ENCODE results near the gene FMNL3. TPM values are rescaled to one million over a fixed set of nuclear protein-coding genes. Genes with fewer than 3 reads are reported as not detected.

Gene FMNL3
- total RNA-seq, 2 donors from 2014 or later: 16.6 to 27.9 TPM

DNA sequence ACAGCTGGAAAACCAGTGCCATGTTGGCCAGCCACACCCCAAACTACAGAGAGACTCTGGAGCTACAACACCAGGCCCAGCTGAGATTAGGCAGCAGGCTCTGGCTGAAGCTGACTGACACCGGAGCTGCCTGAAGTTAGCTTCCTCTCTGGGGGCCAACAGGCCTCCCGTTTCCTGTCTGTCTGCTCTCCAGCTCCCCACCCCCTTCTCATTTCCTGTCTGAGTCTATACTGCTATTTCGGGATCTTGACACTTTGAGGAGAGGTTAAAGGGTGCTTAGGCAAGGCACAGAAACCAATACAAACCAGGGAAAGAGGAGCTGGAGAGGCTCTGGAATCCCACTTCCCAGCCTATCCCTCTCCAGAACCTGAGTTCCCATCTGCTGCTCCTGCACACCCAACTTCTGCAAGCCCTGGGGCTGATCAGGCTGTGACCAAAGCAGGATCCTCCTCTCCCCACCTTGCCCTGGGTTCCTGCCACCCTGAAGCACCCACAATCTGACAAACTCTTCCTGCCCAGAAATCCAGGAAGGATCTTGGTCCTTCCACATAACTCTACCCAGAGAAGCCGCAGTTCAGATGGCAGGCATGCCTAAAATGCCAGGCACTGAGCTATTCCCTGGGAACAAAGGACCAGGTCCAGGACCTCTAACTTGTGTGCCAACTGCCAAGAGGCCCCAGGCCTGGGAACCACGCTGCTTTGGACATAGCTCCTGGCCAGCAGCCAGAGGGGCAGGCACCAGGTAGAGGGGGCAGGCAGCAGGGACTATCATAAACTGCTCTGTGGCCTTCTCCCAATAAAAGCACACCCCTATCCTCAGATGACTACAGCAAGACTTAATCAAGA lies 44.0 kb downstream of the FMNL3 start:
- DNase-seq (ENCODE audit: low spot score): peak; percentile 89
- intact Hi-C loops (cut with DNase I): no loop called here

DNA sequence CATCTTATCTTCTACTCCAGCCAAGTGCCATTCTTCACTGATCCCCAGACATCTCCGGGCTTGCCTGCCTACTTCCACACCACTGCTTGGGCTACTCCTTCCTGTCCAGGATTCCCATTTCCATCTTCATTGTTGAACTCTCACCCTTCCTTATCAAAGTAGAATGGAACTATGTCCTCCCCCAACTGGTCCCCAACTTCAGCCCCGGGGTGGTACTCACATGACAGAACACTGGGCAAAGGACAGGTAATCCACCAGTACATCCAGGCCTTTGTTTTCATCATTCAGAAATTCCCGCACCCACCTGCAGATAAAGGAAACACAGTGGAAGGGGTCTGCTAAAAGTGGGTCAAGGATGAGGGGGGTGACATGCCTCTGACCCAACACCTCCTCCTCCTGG lies 45.5 kb downstream of the FMNL3 start:
- intact Hi-C loops (cut with DNase I): no loop called here
- no peak for DNase-seq (ENCODE audit: low spot score)

DNA sequence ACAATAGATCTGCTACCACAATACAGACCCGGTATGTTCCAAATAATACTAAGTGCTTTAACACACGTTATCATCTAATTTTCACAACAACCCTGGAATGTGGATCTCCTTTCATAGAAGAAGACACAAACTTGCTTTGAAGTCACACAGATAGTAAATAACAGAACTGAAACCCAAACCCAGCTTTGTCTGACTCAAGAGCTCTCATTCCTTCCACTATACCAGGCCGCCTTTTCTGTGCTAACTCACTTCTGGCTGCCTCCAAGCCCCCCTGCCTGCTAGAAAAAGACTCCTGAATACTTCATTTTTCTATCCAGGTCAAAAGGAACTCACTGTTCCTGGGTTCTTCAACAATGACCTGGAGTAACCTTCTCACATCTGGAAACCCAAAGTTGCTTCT lies 46.0 kb downstream of the FMNL3 start:
- intact Hi-C loops (cut with DNase I): no loop called here
- no peak for DNase-seq (ENCODE audit: low spot score)

DNA sequence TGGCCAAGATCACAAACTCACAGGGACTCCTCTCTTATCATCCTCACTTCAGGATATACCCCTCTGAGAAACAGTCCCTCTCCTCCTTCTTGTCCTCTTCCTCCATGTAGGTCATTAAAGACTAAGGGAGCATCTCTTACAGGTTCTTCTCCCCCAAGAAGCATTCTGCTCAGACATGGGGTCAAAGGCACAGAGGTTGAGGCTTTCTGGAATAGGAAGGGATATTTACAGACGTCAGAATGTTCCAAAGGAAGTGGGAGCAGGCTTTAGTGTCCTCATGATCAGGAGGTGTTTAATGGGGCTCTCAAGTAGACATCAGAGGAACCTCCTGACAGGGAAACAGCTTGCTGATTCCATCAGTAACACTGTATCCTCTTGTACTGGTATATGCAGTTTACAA lies 47.5 kb downstream of the FMNL3 start:
- no peak for DNase-seq (ENCODE audit: low spot score)
- intact Hi-C loops (cut with DNase I): no loop called here

DNA sequence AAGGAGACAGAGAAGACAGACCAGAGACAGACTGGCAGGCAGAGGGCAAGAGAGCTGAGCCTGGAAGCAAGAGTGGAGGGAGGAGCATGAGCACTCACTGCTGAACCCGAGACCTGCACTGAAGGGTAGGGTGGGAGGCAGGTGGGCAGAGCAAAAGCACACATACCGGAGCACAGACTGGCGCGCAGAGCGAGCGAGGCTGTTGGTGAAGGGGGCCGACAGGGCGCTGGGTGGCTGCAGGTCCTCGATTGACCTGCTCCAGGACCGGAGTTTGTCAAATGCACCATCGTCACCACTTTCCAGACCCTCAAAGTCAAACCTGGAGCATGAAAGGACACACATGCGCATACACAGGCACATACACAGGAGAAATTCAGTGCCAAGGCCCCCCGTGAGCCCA lies 48.9 kb downstream of the FMNL3 start:
- peak; percentile 19 for DNase-seq (ENCODE audit: low spot score)
- intact Hi-C loops (cut with DNase I): no loop called here

DNA sequence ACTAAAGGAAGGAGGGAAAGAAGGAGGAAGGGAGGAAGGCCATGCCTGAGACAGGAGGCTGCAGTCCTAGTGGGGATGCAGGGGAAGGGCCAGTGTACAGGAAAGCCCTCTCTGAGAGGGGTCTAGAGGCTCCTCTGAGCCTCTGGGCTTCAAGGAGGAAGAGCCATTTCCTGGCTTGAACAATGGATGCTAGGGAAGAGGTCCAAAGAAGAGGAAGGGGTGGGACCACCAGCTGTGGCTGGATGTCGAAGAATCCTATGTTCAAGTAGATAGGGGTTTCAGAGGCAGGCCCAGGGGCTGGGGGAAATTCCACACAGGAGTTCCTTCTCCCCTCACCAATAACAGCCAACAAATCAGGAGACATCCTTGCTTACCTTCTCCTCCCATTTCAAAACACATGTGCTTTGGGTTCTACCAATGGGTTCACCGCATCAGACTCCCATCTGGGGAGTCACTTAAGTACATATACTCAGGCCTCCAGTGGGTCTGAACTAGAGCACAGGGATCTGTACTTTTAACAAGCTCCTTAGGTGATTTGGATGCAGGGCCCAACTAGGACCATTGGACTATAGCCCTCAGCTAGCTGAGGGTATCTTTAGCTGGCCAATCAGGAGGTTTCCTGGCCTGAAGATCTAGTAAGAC lies 51.5 kb downstream of the FMNL3 start:
- intact Hi-C loops (cut with DNase I): no loop called here
- no peak for DNase-seq (ENCODE audit: low spot score)

DNA sequence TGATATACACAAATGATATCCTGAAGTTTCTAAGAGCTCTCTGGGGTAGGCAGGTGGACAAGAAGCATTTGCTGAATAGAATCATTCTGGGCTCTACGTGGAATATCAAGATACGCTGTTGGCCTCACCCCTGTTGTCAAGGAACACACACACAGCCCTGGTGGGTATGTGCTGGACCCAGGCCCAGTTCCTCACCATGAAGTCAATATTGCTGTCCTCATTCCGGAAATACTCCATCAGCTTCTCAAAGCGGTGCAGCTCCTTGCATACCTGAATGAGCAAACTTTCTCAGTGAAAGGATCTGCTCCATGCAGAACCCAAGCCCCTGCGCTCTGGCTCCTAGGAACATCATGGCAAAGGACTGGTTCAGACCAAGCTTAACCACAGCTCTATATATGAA lies 52.5 kb downstream of the FMNL3 start:
- intact Hi-C loops (cut with DNase I): no loop called here

DNA sequence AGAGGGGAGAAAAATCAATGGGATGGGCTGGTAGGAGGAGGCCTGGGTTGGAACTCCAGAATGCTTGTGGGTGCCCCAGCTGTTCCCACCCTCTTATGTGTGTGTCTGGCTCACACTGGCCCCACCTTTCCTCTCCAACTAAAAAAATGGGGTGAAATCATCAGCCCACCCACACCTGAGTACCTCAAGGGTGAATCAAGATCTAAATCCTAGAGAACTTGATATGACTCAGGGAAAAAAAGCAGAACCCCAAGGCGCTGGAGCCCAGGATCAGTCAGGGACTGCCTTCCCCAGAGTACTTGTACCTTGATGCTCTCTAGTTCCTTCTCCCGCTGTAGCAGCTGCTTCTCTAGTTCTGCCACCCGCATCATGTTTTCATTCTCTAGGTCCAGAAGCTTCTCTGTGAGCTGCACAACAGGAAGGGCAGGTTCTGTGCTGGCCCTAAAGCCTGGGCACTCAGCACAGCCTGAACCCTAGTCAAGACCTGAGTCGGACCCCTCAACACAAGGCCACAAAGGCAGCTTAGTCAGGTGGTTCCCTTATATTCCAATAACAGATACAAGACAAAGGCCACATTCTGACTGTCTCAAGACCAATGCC lies 54.2 kb downstream of the FMNL3 start:
- intact Hi-C loops (cut with DNase I): no loop called here
- no peak for DNase-seq (ENCODE audit: low spot score)

More for the DNA sequence above, 52.5 kb downstream of the FMNL3 start:
- peak; percentile 28 for DNase-seq (ENCODE audit: low spot score)

DNA sequence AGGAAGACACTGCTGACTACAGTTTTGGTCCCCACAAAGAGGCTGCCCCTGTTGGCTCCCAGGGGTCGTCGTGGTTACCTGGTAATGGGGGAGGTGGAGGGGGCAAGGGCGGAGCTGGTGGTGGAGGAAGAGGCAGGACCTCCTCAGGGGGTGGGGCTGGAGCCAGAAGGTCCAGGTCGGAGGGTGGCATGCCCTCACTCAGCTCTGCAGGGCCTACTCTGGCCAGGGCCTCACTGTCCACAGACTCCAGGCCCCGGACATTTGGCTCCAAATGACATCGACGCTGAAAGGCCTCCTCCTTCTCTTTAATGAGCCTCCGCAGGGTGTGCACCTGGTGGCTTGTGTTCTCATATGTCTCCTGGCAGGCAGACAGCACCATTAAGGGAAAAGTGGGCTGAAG lies 55.4 kb downstream of the FMNL3 start:
- no peak for DNase-seq (ENCODE audit: low spot score)
- intact Hi-C loops (cut with DNase I): no loop called here

DNA sequence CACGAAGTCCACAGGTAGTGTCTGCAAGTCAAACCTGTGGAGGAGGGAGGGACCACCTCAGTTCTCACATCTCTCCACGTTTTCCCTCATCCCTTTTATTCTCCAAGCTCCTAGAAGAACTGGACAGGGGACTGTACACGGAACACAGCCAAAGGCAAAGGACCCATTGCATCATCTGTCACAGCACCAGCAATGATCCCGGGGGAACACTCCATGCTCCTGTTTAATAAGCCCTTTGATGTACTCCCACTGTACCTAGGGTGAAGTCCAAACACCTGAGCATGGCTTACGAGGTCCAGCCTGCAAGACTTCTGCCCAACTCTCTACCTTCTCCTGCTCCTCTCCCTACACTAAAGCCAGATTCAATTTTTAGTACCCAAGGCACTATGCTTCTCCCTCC lies 57.3 kb downstream of the FMNL3 start:
- intact Hi-C loops (cut with DNase I): no loop called here
- DNase-seq (ENCODE audit: low spot score): no peak

DNA sequence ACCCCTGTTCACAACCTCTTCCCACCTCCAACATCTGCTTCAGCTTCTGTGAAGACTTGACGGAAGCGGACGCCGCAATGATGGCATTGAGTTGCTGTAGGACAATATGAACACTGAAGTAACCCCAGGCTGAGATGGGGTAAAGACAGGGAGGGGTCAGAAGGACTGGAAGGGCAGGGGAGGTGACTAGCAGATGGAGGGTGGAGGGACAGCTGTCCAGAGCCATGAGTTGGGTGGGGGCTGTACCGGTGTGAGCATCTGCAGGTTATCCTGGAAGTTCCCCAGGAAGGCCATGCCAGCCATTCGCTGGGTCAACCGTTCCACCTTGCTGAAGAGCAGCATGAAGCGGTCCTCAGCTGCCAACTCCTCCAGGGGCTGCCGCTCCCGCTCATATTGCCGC lies 57.8 kb downstream of the FMNL3 start:
- intact Hi-C loops (cut with DNase I): no loop called here

DNA sequence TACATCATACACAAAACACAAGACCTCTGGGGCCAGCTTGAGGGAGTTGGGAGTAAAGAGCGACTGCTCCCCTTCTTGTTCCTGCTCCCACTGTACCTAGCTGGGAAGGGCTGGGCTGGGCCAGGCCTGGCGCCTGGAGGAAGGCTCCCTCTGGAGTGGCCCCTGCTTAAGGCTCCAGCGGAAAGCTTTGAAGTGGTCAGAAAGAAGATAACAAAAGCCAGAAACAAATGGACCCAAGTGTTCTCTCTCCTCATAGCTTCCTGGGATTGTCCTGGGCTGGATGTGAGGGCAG lies 58.5 kb downstream of the FMNL3 start:
- DNase-seq (ENCODE audit: low spot score): no peak
- intact Hi-C loops (cut with DNase I): no loop called here

More for the DNA sequence above, 57.8 kb downstream of the FMNL3 start:
- no peak for DNase-seq (ENCODE audit: low spot score)

DNA sequence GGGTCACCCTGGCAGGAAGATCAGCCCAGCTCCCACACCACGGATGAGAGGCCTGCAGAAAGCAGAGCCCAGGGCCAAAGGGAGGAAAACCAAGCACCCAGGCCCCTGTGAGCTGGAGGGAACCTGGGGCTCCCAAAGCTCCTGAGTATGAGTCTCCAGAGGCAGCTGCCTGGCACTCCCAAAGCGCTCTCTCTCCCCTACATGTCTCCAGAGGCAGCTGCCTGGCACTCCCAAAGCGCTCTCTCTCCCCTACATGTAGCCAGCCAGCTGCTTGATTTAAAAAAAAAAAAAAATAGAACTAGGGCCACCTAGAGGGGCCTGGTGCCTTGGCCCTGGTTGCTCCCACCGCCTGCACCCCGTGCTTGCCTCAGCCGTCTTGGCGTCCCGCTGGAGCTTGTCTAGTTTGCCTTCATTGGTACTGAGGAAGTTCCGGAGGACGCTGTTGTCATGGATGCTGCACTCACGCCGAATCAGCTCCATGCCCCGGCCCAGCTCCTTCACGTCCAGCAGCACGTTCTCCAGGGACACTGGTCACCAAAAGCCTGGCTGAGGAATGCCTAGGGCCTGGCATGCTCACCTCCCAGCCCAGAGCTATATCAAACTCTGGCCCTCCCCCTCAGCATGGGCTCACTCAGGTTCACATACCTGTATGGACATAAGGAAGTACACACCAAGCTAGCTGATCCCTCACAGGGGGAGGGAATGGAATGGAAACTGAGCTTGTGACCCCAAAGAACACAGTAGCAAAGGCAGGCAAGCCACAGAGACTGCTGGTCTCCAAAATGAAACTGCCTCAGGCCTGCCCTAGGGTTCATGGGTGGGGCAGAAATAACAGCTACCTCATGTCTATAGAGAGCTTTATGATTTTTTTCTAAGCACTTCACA lies 59.1 kb downstream of the FMNL3 start:
- intact Hi-C loops (cut with DNase I): no loop called here
- no peak for DNase-seq (ENCODE audit: low spot score)

DNA sequence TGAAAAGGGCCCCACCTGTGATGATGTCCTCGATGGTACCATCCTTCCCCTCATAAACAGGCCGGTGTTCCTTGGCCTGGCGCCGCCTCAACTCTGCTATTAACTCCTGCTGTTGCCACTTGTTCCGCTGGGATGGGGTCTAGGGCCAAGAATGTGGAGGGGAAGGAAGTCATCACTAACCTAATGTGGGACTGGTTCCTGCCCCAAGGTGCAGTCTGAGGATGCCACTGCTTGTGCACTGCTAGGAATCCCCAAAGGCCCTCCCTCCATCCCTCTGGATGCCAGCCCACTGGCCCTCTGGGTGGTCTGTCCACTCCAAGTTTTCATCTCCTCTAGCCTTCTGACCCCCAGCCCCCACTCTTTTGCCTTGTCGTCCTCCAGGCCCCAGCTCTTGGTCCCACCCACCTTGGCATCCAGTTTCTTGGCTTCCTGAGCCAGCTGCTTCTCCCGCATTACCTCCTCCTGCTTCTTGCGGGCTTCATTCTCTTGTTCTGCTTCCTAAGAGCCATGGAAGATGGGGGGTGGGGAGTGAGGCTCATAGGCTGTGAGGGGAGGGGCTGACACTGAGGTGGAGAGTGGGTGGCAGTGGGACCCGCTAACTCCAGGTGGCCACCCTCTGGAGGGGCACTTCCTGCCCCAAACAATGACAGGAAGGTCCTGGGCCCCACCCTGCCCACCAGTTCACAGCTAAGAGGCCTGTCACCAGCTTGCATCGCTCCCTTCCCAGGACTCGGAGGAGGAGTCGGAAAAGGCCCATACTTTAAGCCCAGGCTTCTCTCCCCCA lies 60.1 kb downstream of the FMNL3 start:
- intact Hi-C loops (cut with DNase I): no loop called here
- no peak for DNase-seq (ENCODE audit: low spot score)

DNA sequence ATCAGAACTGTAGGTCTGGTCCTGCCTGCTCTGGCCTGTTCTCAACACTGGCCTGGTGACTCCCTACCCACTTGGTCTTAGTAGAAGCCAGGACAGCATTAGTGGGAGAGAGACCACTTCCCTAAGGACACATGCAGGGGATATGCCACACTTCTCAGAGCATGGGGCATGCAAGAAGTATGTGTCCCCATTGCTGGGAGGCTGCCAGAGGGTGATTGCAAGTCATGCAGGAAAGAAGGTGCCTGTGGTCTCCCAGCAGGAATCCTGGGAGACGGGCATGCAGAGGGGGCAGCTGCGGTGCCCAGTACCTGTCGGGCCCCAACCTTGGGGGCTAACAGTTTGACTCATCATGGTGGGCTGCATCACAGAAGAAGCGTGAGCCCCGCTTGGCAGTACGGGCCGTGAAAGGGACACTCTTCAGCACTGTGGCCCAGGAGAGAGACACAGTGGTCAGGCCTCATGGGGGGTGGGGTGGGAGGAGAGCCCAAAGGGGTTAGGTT lies 60.8 kb downstream of the FMNL3 start:
- intact Hi-C loops (cut with DNase I): no loop called here
- no peak for DNase-seq (ENCODE audit: low spot score)

DNA sequence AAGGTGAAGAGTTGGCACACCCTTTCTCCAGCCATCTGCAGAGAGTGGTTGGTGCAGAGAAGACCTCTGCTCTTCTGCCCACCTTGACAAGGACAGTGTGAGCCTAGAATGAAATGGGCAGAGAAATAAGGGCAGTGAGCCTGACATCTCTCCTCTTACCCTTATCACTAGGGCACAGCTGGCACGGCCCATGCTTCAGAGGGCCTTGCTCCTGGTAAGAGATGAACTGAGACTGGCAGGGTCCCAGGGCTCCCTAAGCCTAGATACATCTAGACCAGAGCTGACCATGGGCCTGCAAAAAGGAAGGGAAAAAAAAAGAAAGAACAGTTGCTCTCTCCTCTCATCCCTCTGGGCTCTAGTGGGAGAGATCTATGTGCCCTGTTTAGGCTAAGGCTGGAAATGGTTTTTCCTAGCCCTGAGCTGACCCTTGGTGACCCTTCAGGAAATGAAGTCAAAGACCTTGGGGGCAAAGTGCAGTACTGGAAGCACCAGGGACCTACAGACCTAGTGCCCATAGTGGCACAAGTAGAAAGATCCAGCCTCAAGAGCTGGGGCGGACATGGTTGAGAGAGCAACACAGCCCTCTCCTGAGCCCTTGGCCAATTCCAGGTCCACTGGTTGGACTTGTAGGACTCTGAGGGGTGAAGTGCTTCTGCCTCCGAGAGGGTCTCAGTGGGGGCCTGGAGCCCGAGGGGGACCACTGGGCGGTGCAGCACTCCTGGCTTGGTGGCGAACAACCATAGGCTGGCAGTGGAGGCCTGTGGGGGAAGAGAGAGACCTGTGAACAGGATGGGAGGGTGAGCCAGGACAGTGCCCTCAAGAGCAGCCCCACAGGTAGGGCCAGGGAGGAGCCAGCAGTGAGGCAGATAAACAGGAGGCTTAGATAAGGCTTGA lies 61.8 kb downstream of the FMNL3 start:
- intact Hi-C loops (cut with DNase I): loop anchor here in 1 of 2 donors (2.0 kb wide), 1 partner anchor 61 kb away; the partner anchor contains the start of gene FMNL3
- DNase-seq (ENCODE audit: low spot score): no peak

DNA sequence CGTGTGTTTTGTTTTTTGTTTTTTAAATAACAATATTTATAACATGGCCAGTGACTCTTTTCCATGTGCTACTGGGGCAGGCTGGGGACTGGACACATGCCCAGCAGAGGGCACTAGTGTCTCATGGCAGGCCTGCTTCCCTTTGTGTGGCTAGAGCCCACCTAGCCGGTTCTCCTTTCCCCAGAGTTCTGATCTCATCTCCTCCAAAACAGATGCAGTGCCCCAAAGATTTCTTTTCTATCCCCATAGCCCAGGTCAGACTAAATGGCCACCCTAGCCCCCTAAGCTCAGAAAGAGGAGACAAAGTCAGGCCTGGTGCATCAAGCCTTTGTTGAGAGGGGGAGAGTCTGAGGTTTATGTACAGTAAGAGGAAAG lies 62.6 kb downstream of the FMNL3 start:
- DNase-seq (ENCODE audit: low spot score): peak; percentile 92
- intact Hi-C loops (cut with DNase I): loop anchor here (1.0 to 2.0 kb wide), 2 partner anchors 62 to 63 kb away; partner anchors contain the start of gene FMNL3 (in 2 of the 2)
